GM23248 (cell line): ENCODE measurements around the gene KDM5C.

Experiments used
- EZH2 ChIP-seq: fragments of 200-600 bp; sonication (generic); IDR thresholded peaks from 2 replicates; pipeline ENCODE4 v1.6.1; 2018; ENCODE audit warnings: antibody characterized with exemption, mild to moderate bottlenecking; ENCODE audit not compliant: insufficient read depth, poor library complexity, severe bottlenecking
- EZH2phosphoT487 ChIP-seq: fragments of 200-600 bp; sonication (generic); IDR thresholded peaks from 2 replicates; pipeline ENCODE4 v1.6.1; 2018; ENCODE audit warnings: antibody characterized with exemption, moderate library complexity, mild to moderate bottlenecking, low read depth; ENCODE audit not compliant: insufficient read depth

- TF ChIP-seq EZH2 (no peak), EZH2phosphoT487 (no peak)
Measured at GRCh38 chrX:53194308-53194707, 30.7 kb downstream of the KDM5C start.
